Esophagus squamous epithelium (tissue), 4 donors: ENCODE measurements around the gene HIBCH.

Source experiments
- CTCF ChIP-seq, 6 experiments: fragments of 450-650 bp in 4 of 6; fragments of 200-600 bp in 2 of 6; sonication (generic) in 2 of 6; IDR thresholded peaks; one replicate each; pipeline ENCODE4 v1.5.1; 2016 to 2019; ENCODE audit warnings: antibody characterized with exemption in 6 of 6, mild to moderate bottlenecking in 4 of 6, moderate library complexity in 4 of 6
- POLR2A ChIP-seq, 4 donors: fragments of 450-650 bp; IDR thresholded peaks; one replicate each; pipeline ENCODE4 v1.6.1; 2017; ENCODE audit warnings: antibody characterized with exemption in 4 of 4, mild to moderate bottlenecking in 4 of 4, moderate library complexity in 3 of 4

GRCh38 chr2:190313880-190314279, 5.7 kb downstream of the HIBCH start:
- TF ChIP-seq CTCF (IDR thresholded peaks at IDR 0.05) (no peak), POLR2A (IDR thresholded peaks at IDR 0.05) (no peak)
